MV-4-11 (cell line): ENCODE data around the gene SLC28A1.
A peak's percentile ranks its signal among the peaks of the same experiment; 100 is the strongest.

Source experiments
- DNase-seq: peaks from one replicate; lab custom pipeline; 2025; lab: John Stamatoyannopoulos, UW

The SLC28A1 gene

GRCh38 chr15:84992157-84992944 lies 107.9 kb downstream of the SLC28A1 start:
- peak; percentile 62 for DNase-seq
